ENCODE data around the gene ERBB4. TPM values are rescaled to one million over a fixed set of nuclear protein-coding genes. Genes with fewer than 3 reads are reported as not detected.

Gene ERBB4
- polyA plus RNA-seq, 2 of the 4 experiments (the other 2 are of a cell fraction): not detected

DNA sequence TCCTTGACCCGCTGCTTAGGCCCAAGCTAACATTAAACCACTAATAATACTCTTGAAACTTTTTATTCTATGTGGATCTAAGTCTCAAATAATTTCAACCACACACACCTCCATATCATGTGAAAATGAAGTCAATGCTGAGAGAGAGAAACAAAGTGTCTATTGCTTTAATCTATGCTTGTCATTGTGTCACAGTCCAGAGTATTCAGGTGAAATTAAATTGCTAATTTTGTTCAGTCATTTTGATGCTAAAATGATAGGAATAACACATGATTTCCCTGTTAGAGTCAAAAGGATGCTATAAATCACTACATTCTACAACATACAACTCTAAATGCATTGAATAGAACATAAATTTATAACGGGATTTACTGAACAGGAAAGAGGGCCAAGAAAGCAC, 195.4 kb downstream of the ERBB4 start:
- no peak for ATAC-seq

DNA sequence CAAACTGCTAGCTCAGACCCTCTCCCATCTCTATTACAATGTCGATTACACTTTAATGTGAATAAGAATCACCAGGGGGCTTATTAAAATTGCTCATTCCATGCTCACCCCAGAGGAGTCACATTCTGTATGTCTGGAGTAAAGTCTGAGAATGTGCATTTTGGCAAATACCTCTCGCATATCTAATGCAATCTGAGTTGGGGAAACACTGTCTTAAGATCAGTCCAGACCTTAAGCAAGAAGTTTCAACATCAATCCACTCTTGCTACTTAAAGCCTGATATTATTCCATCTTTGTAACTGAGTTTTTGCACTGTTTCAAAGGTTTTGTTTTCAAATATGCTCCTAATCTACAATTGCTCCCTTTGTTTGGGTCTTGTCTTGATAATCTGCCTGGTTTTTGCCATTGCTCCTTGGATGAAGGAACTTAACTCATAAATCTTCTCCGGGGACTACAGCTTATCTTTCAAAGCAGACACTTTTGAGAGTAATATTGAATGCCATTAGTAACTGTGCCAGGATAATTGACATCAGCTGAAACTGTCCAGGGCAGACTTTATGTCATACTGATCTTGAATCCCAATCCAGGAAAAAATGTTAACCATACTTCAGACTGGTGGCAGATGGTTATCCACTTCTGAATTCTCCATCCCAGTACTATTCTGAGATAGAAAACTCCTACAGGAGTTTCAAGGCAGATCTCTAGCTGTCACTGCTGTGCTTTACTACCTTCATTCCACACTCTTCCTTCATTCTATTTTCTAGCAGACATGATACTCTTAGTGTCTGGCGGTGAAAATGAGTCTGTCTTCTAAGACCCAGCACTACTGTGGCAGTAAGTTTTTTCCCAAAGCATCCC, 200.9 kb downstream of the ERBB4 start:
- no peak for DNase-seq (ENCODE audit: low read depth in 1 of 2, low spot score in 1 of 2)
- ChIA-PET CTCF (no interaction called here), POLR2A (no interaction called here)
- Histone ChIP-seq H3K4me2 (no peak overlapping the region), H3K9me3 (no peaks in the 10 kb centered on the region), H3K4me3 (no peak overlapping the region), H3K27ac (no peak overlapping the region), H3K4me1 (no peaks in the 10 kb centered on the region)
- TF ChIP-seq GATA3 (IDR thresholded peaks at IDR 0.05; ENCODE audit: borderline replicate concordance): no peak
- no peak for TF ChIP-seq HOXB5 (CRISPR knock-in tag; IDR thresholded peaks at IDR 0.05)
- no peak for TF ChIP-seq FOSB (CRISPR knock-in tag; IDR thresholded peaks at IDR 0.05)
- no peak for TF ChIP-seq POLR2A (IDR thresholded peaks at IDR 0.05; ENCODE audit: low read length)
- no peak for TF ChIP-seq BHLHE40 (IDR thresholded peaks at IDR 0.05; ENCODE audit: low read depth, low read length)
- TF ChIP-seq NPAS2 (CRISPR knock-in tag; IDR thresholded peaks at IDR 0.05; ENCODE audit: borderline replicate concordance): no peak
- TF ChIP-seq MAFK (IDR thresholded peaks at IDR 0.05; ENCODE audit: partially characterized antibody): no peak
- TF ChIP-seq SREBF2 (IDR thresholded peaks at IDR 0.05): no peak
- FAIRE-seq: no peak
- no peak for ATAC-seq
- WGBS (ENCODE audit: missing lambda C conversion rate): 46% methylated on average over 4 of the region's 4 CpGs

More for the DNA sequence above, 195.4 kb downstream of the ERBB4 start:
- DNase-seq (ENCODE audit: low read depth in 1 of 2, low spot score in 1 of 2) (no peak), FAIRE-seq (no peak)
- Histone ChIP-seq H3K9me3 (no peaks in the 10 kb centered on the region), H3K4me3 (no peak overlapping the region), H3K4me1 (no peaks in the 10 kb centered on the region), H3K4me2 (no peak overlapping the region), H3K27ac (no peak overlapping the region)
- no peak for TF ChIP-seq CBX8 (IDR thresholded peaks at IDR 0.05)
- TF ChIP-seq MAFK (IDR thresholded peaks at IDR 0.05; ENCODE audit: partially characterized antibody): no peak
- TF ChIP-seq E2F6 (IDR thresholded peaks at IDR 0.05; ENCODE audit: borderline replicate concordance, low read depth): no peak
- no peak for TF ChIP-seq MYC (IDR thresholded peaks at IDR 0.05; ENCODE audit: borderline replicate concordance, low read length)
- TF ChIP-seq HMGXB4 (CRISPR knock-in tag; IDR thresholded peaks at IDR 0.05; ENCODE audit: borderline replicate concordance): no peak
- no peak for TF ChIP-seq MAX (IDR thresholded peaks at IDR 0.05)
- 42% methylated on average over 2 of the region's 2 CpGs for WGBS (ENCODE audit: missing lambda C conversion rate)
- POLR2A ChIA-PET: no interaction called here
- CTCF ChIA-PET: no interaction called here

GRCh38 chr2:212337036-212337435, 201.6 kb downstream of the ERBB4 start:
- no peaks in the 10 kb centered on the region for H3K9me3 ChIP-seq
- TF ChIP-seq PHF8 (IDR thresholded peaks at IDR 0.05; ENCODE audit: borderline replicate concordance, low read depth) (no peak), HOXA7 (CRISPR knock-in tag; IDR thresholded peaks at IDR 0.05) (no peak), KDM1A (IDR thresholded peaks at IDR 0.05; ENCODE audit: low read depth) (no peak), GATA3 (IDR thresholded peaks at IDR 0.05; ENCODE audit: borderline replicate concordance) (no peak), CBX8 (IDR thresholded peaks at IDR 0.05) (no peak), HOXB13 (CRISPR knock-in tag; IDR thresholded peaks at IDR 0.05; ENCODE audit: low read depth) (no peak), TFCP2L1 (CRISPR knock-in tag; IDR thresholded peaks at IDR 0.05) (no peak), SREBF2 (IDR thresholded peaks at IDR 0.05) (no peak), EHMT2 (IDR thresholded peaks at IDR 0.05; ENCODE audit: low read depth) (no peak), TP53 (CRISPR knock-in tag; IDR thresholded peaks at IDR 0.05) (no peak), RNF2 (IDR thresholded peaks at IDR 0.05; ENCODE audit: borderline replicate concordance, low read depth) (no peak)
- TF ChIP-seq, protein P1, sequence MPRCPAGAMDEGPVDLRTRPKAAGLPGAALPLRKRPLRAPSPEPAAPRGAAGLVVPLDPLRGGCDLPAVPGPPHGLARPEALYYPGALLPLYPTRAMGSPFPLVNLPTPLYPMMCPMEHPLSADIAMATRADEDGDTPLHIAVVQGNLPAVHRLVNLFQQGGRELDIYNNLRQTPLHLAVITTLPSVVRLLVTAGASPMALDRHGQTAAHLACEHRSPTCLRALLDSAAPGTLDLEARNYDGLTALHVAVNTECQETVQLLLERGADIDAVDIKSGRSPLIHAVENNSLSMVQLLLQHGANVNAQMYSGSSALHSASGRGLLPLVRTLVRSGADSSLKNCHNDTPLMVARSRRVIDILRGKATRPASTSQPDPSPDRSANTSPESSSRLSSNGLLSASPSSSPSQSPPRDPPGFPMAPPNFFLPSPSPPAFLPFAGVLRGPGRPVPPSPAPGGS (IDR thresholded peaks at IDR 0.05): no peak

More at GRCh38 chr2:212337036-212337435, 201.6 kb downstream of the ERBB4 start:
- no peak overlapping the region for H3K4me2 ChIP-seq
- FAIRE-seq (no peak), DNase-seq (ENCODE audit: low read depth in 1 of 2, low spot score in 1 of 2) (no peak), ATAC-seq (no peak)
- CTCF ChIA-PET: no interaction called here
- 9% methylated on average over 2 of the region's 2 CpGs for WGBS (ENCODE audit: missing lambda C conversion rate)
- no peak overlapping the region for H3K27ac ChIP-seq
- H3K4me3 ChIP-seq: no peak overlapping the region
- POLR2A ChIA-PET: no interaction called here
- no peaks in the 10 kb centered on the region for H3K4me1 ChIP-seq
